KG1 (cell line): ENCODE results near the gene RNF13.
"Not testable (repeated sequence)": the region's sequence is repeated elsewhere in the genome, so short reads cannot be mapped to it uniquely, and the experiment has no call there.

ENCODE experiments used
- DNase-seq: peaks from one replicate; lab custom pipeline; 2025; lab: John Stamatoyannopoulos, UW

The RNF13 gene

DNA sequence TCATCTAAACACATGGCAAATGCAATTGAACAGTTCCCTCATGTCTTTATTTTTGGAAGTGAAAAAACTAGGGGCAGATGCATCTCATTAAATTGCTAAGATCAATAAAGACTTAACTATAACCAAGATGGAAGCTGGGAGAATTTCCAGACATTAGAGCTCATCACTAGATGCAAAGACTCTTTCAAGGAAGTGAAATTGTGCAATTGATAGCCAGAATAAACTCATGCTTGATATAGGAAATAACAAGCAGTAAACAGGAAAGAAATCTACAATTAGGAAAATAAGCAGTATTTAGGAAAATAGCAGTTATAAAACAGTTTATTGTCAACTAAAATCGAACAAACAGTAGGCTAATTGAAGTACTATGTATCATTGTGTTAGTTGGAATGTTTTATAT lies 11.8 kb upstream of the RNF13 start:
- DNase-seq: no peak

DNA sequence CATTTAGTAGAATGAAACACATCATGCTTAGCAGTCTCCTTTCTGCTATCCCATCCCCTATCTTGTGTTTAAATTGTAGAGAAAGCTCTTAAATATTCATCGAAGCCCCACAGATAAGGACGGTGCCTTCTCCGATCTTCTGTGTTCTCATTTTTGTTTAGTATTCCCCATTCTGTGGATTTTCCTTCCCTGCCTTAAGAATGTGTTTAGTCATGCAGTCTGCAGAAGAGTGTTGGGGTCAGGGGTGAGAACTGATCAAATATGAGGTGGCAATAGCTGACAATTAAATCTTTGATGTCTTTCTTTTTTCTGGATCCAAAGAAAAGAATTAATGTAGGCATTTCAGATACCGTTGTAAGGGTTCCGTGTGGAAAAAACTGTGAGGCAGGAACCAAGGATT lies 11.4 kb upstream of the RNF13 start:
- DNase-seq: no peak

DNA sequence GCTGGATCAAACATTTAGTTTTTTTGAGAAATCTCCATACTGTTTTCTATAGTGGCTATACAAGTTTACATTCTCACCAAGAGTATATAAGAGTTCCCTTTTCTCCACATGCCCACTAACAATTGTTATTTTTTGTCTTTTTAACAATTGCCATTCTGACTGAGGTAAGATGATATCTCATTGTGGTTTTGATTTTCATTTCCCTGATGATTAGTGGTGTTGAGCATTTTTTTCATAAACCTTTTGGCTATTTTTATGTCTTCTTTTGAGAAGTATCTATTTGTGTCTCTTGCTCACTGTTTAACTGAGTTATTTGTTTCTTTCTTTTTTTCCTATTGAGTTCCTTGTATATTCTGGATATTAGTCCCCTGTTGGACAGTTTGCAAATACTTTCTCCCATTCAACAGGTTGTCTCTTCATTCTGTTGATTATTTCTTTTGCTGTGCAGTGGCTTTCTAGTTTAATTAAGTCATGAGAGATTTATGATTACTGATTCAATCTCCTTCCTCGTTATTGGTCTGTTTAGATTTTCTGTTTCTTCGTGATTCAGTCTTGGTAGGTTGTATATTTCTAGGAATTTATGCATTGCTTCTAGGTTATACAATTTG lies 6.7 kb upstream of the RNF13 start:
- no peak for DNase-seq

DNA sequence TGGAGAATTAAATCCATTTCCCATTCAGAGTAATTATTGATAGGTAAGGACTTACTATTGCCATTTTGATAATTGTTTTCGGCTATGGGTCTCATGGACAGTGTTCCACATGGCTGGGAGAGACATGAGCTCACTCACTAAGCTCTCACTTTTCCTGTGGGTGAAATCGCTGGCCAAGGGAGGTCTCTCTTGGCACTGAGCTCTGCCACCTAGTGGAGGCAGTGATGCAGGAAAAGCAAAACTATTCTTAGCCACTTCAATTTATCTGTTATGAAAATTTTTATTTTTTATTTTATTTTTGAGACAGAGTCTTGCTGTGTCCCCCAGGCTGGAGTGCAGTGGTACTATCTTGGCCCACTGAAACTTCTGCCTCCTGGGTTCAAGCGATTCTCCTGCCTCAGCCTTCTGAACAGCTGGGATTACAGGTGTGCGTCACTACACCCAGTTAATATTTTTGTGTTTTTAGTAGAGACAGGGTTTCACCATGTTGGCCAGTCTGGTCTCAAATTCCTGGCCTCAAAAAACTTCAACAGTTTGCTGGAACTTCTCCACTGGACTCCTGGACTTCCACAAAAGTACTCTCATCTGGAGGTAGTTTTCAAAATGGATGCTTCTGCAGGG lies 4.7 kb upstream of the RNF13 start:
- peak; percentile 50 for DNase-seq

DNA sequence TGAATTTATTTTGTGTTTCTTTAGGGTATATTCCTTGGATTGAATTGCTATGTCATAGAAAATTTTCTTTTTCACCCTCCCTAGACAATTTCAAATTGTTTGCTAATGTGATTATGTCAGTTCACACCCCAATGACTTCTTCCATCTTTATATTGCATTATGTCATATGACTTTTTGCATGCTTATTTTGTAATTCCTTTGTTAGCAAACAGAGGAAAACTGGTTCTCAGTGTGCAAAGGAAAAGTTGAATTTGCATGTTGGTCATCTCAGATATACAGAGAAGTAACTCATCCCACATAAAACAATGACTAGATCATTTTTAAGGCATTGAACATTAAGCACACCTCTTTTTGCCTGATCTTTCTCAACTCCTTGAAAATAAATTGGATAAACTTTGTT lies 3.3 kb upstream of the RNF13 start:
- no peak for DNase-seq

DNA sequence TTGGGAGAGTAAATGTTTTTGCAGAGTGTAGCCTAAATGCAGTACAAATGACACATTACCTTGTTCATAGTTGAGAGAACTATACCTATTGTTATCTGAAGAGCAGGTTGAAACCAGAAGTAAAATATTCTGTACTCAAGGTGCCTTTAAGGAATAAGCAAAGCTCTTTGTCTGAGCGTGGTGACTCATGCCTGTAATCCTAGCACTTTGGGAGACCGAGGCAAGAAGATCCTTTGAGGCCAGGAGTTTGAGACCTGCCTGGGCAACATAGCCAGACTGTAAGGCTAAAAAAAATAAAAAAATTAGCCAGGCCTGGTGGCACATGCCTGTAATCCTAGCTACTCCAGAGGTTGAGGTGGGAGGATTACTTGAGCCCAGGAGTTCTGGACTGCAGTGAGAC lies 2.2 kb upstream of the RNF13 start:
- no peak for DNase-seq

DNA sequence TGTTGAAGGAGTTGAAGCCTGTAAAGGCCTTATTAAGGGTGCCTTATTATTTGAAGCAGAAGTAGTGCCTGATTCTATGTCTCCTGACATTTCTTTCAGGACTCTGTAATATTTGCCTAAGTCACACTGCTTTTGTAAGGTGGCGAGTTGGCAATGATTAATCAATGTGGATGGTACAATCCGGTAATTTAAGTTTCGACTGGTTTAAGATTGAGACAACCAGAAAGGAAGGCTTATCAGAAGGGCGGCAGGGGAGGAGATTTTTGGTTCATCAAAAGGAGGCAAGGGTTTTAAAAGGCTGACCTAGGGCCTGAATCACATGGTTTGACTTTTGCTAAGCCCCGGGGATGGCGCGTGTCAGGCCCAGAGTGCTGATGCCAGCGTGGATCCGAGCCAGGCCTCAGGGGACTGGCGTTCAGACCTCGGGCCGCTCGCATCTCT lies 830 bp upstream of the RNF13 start:
- DNase-seq: no peak

DNA sequence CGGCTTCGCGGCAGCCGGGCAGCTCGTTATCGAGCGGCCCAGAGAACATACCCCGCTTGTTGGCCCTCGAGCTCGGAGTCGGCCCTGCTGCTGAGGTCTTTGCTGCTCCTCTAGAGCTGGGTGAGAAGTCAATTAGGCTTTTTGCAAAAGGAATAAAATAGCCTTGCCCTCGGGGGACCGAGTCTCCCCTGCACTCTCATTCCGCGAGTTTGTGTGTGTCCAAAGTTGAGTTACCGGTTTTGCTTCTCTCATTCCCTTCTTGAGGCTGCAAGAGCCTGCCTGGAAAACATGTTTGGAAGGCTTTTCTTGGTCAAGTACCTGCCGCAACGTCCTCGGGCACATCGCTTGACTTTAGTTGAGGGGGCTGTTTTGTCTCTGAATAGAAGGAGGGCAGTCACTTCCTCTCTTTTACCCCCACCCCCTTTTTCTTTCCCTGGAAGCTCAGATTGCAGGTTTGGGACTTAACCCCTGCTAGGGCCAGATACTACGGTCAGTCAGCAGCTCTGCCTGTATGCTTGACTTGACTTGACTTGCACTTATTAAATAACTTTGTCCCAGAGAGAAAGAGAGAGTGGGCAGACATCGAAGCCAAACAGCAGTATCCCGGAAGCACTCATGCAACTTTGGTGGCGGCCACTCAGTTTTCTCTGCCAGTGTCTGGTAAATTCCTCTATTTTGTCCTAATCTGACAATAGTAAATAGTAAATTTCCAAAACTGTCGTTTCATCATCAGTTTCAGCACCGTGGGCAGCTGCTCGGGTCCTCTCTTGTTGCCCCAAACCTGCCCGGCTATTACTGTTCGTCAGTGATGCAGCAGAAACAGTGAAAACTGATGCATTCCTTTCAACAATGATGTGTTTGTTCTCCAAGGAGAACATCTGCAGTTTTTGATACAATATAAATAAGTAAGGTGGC lies 609 bp downstream of the RNF13 start:
- DNase-seq: no peak

DNA sequence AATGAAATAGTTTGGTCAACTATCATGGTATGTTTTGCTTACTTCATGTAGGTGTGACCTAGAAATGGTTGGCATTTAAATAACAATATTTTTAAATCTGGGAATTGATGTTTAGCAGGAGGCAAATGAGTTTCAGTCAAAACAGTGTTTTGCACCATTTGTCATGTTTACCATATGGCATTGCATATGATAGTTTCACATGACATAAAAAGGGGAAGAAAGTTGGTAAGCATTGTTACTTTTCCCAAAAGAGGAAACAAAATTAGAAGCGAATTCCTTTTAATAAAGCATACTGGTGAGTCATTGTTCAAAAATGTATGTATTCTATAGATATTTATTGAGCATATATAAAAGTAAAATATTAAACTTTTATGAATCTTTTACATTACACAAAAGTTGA lies 2.3 kb downstream of the RNF13 start:
- DNase-seq: no peak

DNA sequence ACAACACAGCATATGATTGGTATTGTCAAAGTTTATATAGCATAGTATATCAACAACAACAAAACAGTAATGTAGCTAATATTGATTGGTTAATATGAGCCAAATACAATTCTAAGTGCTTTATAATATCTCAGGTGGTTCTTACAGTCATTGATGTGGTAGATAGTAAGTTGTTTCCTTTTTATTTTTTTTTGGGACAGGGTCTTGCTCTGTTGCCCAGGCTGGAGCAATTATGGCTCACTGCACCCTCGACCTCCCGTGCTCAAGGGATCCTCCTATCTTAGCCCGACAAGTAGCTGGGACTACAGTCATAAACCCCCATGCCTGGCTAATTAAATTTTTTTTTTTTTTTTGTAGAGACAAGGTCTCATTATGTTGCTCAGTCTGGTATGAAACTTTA lies 2.7 kb downstream of the RNF13 start:
- DNase-seq: no peak

DNA sequence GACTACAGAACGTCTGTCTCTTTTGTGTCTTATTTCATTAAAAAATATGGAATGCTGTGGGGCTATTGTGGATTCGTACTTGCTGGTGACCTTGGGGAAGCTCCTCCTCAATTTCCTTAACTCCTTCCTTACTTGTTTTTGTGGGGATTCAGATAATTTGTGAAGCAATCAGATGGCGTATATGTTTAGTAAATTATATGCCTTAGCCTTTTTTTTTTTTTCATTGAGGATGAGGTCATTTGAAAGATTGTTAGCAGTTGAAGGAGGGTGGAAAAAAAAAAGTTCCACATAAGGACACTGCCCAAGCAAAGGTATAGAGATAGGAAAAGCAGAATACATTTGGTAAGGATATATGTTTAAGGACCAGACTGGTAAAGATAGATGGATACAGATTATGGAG lies 3.3 kb downstream of the RNF13 start:
- no peak for DNase-seq

DNA sequence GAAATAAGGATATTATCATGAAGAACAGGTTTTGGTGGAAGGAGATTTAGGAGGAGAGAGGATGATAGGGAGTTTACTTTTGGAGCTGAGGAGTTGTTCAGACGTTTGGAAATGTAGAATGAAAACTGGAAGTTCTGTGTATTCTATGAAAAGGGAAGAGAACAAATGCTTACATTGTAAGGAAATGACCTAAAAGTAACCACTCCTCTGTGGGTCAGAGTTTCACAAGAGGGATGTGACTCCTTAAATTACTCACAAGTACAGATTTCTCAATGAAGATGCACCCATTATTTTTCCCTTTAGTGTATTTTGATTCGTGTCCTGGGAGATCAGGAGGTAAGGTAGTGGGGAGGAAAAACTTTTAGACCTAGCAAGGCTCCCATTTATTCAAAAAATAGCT lies 4.0 kb downstream of the RNF13 start:
- DNase-seq: no peak

DNA sequence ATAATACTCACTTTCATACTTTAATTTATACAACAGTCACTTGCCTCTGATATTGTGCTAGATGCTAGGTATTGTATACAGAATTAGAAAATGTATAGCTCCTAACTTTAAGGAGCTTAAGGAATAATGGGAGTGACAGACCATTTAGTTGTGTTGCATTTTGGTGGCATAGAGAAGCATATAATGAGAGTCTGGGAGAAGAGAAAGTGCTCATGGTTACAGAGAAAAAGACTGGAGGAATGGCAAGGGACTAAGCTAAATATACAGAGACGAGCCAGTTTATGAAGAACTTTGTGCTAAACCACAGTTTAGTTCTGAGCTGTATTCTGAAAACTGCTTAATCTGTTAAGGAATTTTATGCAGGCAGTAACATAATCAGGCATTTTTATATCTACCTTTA lies 6.4 kb downstream of the RNF13 start:
- no peak for DNase-seq

DNA sequence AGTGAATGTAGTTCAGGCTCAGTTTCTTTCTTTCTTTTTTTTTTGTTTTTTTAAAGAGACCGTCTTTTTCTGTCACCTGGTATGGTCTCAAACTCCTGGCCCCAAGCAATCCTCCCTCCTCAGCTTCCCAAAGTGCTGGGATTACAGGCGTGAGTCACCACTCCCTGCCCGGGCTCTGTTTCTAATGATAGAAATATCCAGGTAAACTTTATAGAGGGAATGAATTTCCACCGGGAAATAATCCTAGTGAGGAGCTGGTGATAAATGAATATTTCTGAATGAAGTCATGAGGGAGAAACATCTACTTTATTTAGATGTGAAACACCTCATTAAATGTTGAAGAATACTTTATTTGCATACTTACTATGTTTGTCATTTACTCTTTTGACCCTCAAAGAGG lies 7.2 kb downstream of the RNF13 start:
- DNase-seq: no peak

DNA sequence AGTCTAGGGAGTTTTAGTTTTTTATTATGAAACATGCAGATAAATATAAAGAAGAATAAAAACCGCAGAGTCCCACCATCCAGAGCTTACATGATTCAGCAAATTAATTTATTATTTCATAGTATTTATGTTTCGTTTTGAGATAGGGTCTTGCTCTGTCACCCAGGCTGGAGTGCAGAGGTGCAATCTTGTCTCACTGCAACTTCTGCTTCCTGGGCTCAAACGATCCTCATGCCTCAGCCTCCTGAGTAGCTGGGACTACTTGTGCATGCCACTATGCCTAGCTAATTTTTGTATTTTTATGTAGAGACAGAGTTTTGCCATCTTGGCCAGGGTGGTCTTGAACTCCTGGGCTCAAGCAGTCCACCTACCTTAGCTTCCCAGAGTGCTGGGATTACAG lies 13.6 kb downstream of the RNF13 start:
- DNase-seq: no peak

DNA sequence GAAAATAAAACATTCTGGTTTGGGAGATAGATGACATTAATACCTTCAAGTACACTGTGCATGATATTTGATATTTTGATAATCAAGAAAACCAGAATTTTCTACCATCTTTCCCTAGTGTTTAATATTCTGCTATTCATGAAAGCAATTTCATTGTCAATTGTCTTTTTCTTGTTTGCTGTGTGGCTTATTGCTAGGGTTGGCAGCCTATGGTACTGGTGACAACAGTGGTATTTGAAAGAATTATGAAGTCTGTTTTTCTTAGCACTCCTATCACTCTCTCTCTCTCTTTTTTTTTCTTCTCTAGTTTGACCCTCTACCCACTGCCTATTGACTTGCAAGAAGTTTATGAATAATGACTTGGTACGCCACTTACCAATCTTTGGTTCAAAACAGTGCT lies 15.4 kb downstream of the RNF13 start:
- no peak for DNase-seq

DNA sequence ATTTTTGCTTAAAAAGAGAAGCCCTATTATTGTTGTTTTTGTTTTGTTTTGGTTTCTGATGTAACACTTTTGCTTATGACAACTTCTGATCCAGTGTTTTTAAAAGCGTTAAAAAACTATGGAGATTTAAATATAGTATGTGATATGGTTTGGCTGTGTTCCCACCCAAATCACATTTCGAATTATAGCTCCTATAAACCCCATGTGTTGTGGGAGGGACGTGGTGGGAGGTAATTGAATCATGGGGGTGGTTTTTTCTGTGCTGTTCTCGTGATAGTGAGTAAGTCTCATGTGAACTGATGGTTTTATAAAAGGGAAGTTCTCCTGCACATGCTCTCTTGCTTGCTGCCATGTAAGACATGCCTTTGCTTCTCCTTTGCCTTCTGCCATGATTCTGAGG lies 16.6 kb downstream of the RNF13 start:
- DNase-seq: not testable (repeated sequence)

DNA sequence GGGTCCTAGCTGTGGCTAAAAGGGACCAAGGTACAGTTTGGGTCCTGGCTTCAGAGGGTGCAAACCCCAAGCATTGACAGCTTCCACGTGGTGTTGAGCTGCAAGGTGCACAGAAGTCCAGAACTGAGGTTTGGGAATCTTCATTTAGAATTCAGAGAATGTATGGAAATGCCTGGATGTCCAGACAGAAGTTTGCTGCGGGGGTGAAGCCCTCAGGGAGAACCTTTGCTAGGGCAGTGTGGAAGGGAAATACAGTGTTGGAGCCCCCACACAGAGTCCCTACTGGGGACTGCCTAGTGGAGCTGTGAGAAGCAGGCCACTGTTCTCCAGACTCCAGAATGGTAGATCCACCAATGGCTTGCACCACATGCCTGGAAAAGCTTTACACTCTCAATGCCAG lies 17.9 kb downstream of the RNF13 start:
- no peak for DNase-seq

DNA sequence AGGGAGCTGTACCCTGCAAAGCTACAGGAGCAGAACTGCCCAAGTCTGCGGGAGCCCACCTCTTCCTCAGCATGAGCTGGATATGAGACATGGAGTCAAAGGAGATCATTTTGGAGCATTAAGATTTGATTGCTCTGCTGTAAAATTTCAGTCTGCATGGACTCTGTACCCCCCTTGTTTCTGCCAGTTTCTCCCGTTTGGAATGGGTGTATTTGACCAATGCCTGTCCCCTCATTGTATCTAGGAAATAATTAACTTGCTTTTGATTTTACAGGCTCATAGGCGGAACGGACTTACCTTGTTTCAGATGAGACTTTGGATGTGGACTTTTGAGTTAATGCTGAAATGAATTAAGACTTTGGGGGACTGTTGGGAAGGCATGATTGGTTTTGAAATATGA lies 18.3 kb downstream of the RNF13 start:
- no peak for DNase-seq

DNA sequence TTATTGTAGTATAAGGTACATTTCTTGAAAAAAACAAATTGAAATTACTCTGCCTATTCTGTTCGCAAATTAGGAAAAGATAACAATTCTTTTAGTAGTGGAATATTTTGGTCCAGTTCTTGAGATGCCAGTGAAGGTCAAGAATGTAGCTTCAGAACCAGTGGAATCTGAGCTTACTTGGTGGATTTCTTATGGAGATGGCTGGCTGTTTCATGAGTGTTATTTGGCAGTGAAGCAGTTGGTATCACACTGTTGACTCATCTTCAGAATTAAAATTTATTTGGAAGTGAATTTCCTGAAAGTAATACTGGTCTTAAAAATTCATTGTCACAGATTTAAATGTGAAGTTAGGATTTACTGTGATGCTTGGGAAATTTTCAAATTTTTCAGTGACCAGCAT lies 19.1 kb downstream of the RNF13 start:
- DNase-seq: no peak

DNA sequence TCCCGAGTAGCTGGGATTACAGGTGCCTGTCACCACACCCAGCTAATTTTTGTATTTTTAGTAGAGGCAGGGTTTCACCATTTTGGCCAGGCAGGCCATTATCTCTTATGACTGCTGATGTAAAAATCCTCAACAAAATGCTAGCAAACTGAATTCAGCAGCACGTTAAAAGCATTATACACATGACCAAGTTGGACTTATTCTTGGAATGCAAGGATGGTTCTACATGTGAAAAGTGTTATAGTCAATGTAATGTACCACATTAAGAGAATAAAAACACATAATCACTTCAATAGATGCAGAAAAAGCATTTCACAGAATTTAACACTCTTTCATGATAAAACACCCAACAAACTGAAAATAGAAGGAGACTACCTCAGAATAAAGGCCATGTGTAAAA lies 20.2 kb downstream of the RNF13 start:
- no peak for DNase-seq

DNA sequence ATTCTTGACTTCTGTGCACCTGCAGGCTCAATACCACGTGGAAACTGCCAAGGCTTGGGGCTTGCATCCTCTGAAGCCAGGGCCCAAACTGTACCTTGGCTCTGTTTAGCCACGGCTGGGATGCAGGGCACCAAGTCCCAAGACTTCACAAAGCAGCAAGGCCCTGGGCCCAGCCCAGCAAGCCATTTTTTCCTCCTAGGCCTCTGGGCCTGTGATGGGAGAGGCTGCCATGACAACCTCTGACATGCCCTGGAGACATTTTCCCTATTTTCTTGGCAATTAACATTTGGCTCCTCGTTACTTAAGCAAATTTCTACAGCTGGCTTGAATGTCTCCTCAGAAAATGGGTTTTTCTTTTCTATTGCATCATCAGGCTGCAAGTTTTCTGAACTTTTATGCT lies 25.5 kb downstream of the RNF13 start:
- not testable (repeated sequence) for DNase-seq

DNA sequence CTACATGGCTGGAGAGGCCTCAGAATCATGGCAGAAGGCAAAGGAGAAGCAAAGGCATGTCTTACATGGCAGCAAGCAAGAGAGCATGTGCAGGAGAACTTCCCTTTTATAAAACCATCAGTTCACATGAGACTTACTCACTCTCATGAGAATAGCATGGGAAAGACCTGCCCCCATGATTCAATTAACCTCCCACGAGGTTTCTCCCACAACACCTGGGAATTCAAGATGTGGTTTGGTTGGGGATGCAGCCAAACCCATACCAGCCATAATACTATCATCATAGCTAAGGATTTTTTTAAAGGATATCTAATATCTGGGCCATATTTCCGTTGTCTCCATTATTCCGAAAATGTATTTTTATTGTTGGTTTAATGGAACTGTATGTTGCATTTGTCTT lies 26.5 kb downstream of the RNF13 start:
- DNase-seq: not testable (repeated sequence)
